ENCODE results near the gene DSCAM.
"Not testable (repeated sequence)": the region's sequence is repeated elsewhere in the genome, so short reads cannot be mapped to it uniquely, and the experiment has no call there.

DSCAM gene

DNA sequence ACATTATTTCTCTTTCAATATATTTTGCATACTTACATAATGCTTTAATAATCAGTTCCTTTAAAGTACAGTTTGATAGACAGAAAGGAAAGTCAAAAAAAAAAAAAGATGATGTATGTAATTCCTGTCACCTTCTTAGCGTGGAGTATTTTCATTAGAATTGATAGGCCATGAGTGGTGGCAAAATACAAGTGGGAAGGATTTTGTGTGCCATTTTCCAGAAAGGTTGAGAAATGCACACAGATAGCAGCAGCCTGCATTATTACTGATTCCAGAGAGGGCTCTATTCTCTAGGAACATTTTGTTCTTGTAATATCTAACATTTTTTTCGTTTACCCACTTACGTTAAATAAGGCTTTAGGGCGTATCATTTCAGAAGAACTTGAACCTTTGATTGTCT lies 475.6 kb downstream of the DSCAM start:
- DNase-seq, result no peak

GRCh38 chr21:40356644-40357043 lies 490.3 kb downstream of the DSCAM start:
- DNase-seq, result no peak

GRCh38 chr21:40355076-40355475 lies 491.9 kb downstream of the DSCAM start:
- no peak for DNase-seq

GRCh38 chr21:40351006-40351405 lies 496.0 kb downstream of the DSCAM start:
- no peak for DNase-seq

GRCh38 chr21:40349591-40349990 lies 497.4 kb downstream of the DSCAM start:
- DNase-seq, result no peak

DNA sequence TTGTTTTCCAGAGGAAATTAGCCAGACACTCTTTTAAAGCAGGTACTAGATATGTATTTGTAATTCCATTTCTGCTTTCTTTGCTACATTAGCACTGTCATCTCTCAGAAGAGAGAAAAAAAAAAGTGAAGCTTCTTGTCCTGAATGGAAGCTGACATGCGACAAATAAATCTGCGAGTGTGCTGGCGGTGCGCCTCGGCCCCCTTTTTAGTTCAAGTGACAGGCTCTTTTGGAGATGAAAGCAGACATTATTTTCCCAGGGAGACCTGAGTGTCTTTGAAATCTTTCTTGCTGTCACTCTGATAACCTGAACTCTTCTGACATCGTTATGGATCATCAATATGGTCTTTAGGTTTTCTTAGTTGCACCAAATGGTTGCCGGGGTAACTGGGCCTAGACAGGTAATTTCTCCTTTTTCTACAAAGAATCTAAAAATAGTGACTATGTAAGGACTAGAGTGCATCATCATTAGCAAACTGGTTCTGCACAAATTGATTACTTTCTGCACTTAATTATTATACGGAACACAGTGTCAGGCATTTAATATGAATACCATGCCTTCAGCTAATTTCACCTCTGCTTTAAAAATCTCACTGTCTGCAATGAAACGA lies 501.1 kb downstream of the DSCAM start:
- no peak for DNase-seq

- DNase-seq, result no peak
Measured at GRCh38 chr21:40340357-40340756, 506.6 kb downstream of the DSCAM start.

DNA sequence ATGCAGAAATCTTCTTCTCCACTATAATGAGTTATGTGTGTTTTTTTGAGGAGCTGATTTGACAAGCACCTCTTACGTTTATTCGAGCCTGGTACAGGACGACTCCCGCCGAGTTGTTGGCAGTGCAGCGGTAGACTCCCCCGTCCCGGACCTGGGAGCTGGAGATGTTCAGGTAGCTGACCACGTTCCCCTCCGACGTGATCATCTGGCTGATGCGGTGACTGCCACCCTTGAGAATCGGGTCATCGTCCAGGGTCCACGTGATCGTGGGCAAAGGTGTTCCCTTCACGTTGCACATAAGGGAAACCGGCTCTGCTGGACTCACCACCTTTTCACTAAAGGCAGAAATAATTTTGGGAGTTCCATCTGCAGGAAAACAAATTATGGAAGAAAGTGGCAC lies 507.9 kb downstream of the DSCAM start:
- DNase-seq, result no peak

- DNase-seq, result no peak
Measured at GRCh38 chr21:40337981-40338380, 509.0 kb downstream of the DSCAM start.

- no peak for DNase-seq
Measured at GRCh38 chr21:40335704-40336103, 511.3 kb downstream of the DSCAM start.

GRCh38 chr21:40334159-40334558 lies 512.8 kb downstream of the DSCAM start:
- DNase-seq, result no peak

- DNase-seq, result no peak
Measured at GRCh38 chr21:40333731-40334130, 513.2 kb downstream of the DSCAM start.

DNA sequence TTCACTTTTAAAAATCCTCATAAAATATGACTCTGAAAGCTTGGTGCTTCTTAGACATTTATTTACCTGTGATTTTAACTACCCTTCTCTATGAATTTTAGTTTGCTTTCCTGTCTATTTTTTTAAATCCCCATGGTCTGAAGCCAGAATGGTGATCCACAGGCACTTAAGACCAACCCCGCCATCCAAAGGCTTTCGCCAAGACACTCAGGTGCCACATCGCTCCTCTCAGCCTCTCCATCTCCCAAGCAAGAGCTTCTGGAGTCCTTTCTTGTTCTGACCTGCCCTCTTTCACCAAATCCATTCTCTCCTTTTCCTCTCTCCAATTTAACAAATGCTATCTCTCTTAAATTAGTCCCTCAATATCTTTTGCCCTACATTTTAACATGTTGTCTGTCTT lies 515.2 kb downstream of the DSCAM start:
- no peak for DNase-seq

DNA sequence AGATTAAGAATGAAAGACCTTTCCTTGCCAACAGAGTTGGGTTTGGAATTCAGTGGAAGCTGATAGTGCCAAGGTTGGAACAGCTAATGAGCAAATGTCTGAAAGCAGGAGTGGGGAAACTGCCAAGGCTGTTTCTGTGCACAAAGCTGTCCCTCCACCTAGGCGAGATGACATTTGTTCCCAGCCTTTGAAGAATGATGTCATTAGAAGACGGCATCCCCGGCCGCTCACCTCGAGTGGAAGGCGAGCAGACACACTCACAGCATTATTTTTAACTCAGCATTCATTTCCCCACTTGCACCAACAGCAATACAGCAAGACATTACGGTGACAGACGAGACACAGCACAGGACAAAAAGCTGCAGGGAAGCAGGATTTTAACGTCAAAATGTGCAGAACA lies 515.8 kb downstream of the DSCAM start:
- no peak for DNase-seq

DNA sequence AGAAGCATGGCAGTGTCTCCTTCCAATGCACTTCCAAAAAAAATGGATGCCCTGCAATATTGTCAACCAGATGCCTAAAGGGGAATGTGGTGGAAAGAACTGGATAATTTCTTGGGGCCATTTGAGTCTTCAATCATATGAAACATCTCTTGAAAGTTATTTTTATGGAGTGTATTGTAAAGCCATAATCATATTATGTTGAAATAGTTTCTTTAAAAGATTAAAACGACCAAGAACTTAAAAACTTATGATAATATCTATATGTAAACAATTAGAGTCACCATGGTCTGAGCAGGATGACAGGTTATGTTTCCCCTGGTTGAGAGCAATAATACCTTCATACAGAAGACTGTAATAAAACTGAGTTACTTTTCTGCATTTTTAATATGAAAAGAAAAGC lies 522.6 kb downstream of the DSCAM start:
- DNase-seq, result no peak

- not testable (repeated sequence) for DNase-seq
Measured at GRCh38 chr21:40320718-40321117, 526.2 kb downstream of the DSCAM start.

GRCh38 chr21:40318371-40318770 lies 528.6 kb downstream of the DSCAM start:
- DNase-seq, result no peak

DNA sequence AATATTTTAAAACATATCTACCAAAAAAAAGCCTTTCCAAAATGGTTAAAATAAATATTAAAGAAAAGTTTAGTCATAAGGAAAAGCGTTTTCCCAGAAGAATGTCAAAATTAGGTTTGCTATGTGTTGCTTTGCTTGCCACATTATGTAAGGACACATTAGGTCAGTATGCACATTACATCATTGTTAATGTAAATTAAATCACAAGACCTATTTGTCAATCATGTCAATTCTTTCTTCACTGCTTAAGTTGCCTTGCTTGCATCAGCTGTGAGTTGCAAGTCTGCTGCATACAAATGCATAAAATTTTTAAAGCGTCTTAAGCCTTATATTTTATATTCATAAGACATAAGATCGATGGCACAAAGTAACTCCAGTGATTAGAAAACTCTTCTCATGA lies 530.9 kb downstream of the DSCAM start:
- DNase-seq, result no peak

GRCh38 chr21:40315626-40316025 lies 531.3 kb downstream of the DSCAM start:
- no peak for DNase-seq

DNA sequence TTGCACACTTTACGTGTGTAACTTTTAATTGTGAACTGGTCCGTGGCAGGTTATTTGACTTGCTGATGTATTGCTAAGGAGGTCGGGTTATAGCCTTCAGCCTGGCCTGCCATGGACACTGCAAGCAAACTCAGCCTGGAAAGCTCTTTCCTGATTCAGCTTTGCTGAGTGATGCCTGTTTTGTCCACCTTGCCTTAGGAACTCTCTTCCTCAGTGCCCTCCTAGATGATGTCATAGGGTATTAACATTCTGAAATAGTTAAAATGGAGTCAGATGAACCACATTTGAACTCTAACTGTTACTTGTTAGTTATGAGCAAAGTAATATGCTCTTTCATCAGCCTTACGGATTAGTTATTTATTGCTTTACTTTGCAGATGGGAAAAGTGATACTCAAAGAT lies 533.7 kb downstream of the DSCAM start:
- DNase-seq, result no peak

- DNase-seq, result no peak
Measured at GRCh38 chr21:40300300-40300699, 546.7 kb downstream of the DSCAM start.

- DNase-seq, result no peak
Measured at GRCh38 chr21:40299451-40299850, 547.5 kb downstream of the DSCAM start.

GRCh38 chr21:40294345-40294744 lies 552.6 kb downstream of the DSCAM start:
- no peak for DNase-seq

GRCh38 chr21:40291560-40291959 lies 555.4 kb downstream of the DSCAM start:
- DNase-seq, result no peak

GRCh38 chr21:40284409-40284808 lies 562.5 kb downstream of the DSCAM start:
- no peak for DNase-seq
